K562 (cell line): ENCODE results near the gene RCN2. TPM values are rescaled to one million over a fixed set of nuclear protein-coding genes. Genes with fewer than 3 reads are reported as not detected.

Experiments used
- BDP1 ChIP-seq: IDR thresholded peaks from 3 replicates; pipeline ENCODE4 v1.6.1; 2011; ENCODE audit not compliant: insufficient read length, insufficient read depth
- HDAC2 ChIP-seq: fragments of 450-650 bp; IDR thresholded peaks from 2 replicates; pipeline ENCODE4 v1.6.1; 2016; ENCODE audit warnings: mild to moderate bottlenecking
- NR0B1 ChIP-seq: fragments of 450-650 bp; IDR thresholded peaks from one replicate; pipeline ENCODE4 v1.6.1; 2018; ENCODE audit warnings: mild to moderate bottlenecking, moderate library complexity; ENCODE audit not compliant: partially characterized antibody
- RBBP5 ChIP-seq: fragments of 200-600 bp; sonication (generic); IDR thresholded peaks from 2 replicates; pipeline ENCODE4 v1.6.1; 2012; ENCODE audit warnings: borderline replicate concordance, mild to moderate bottlenecking, low read length, control low read depth, inconsistent platforms; ENCODE audit not compliant: insufficient read depth, poor library complexity, severe bottlenecking
- SNIP1 ChIP-seq: fragments of 450-650 bp; IDR thresholded peaks from 2 replicates; pipeline ENCODE4 v1.7.1; 2017; ENCODE audit warnings: low read depth, mild to moderate bottlenecking
- STAT5A ChIP-seq: IDR thresholded peaks from 2 replicates; pipeline ENCODE4 v1.6.1; 2012; ENCODE audit warnings: low read length, inconsistent platforms, borderline replicate concordance
- TAF7 ChIP-seq: fragments of 450-650 bp; IDR thresholded peaks from 2 replicates; pipeline ENCODE4 v1.6.1; 2016; ENCODE audit warnings: missing genetic modification characterization, missing compliant biosample characterization
- THRA ChIP-seq: fragments of 450-650 bp; IDR thresholded peaks from 2 replicates; pipeline ENCODE4 v1.6.1; 2017; ENCODE audit warnings: mild to moderate bottlenecking, moderate library complexity
- TRIM25 ChIP-seq: fragments of 450-650 bp; IDR thresholded peaks from 2 replicates; pipeline ENCODE4 v1.7.0; 2016; ENCODE audit warnings: borderline replicate concordance
- ZFPM2 ChIP-seq: fragments of 250-450 bp; sonication (Bioruptor Pico); IDR thresholded peaks from 2 replicates; pipeline ENCODE4 v1.5.1; 2022; ENCODE audit warnings: mild to moderate bottlenecking
- ZFX ChIP-seq: sonication (generic); formaldehyde crosslinking; IDR thresholded peaks from 2 replicates; pipeline ENCODE4 v1.8.0; 2022; ENCODE audit warnings: mild to moderate bottlenecking, missing genetic modification reagents, moderate library complexity
- ZNF512 ChIP-seq: IDR thresholded peaks from 2 replicates; pipeline ENCODE4 v1.6.1; 2016; ENCODE audit warnings: missing genetic modification characterization, missing compliant biosample characterization
- polyA plus RNA-seq, 8 experiments: library from polyadenylated mRNA; depleted of rRNA in 4 of 8; stranded (reverse) in 5 of 8; unstranded in 3 of 8; fragments of >200 nt; fragmentation: Nextera tagmentation in 2 of 8; fragmentation: Illumina TruSeq in 1 of 8; extraction: Ambion mirVana in 2 of 8; extraction: Trizol in 1 of 8; gene quantifications; 2 replicates each; pipeline versions ENCODE4 v1.2.1 to v1.2.3, GENCODE V29; 2011 to 2014; ENCODE audit warnings: inconsistent platforms in 1 of 8, missing spikeins in 1 of 8
- total RNA-seq, 7 experiments: library from RNA; depleted of rRNA in 6 of 7; stranded (reverse); fragments of >200 nt in 6 of 7; fragmentation: Illumina TruSeq in 2 of 7; extraction: Trizol in 2 of 7; gene quantifications; 2 replicates each; pipeline versions ENCODE4 v1.2.1 to v1.2.3, GENCODE V29; 2011 to 2021; ENCODE audit warnings: low replicate concordance in 1 of 7

Gene RCN2
- total and polyA plus RNA-seq, 9 of the 15 experiments (the other 6 are each of a cell fraction or from before 2014, with no cell fraction given) = 20.9 to 63.6 (median 52.8) TPM

GRCh38 chr15:77001966-77002365, 70.4 kb downstream of the RCN2 start (continued):
- TF ChIP-seq TRIM25 (no peak), SNIP1 (no peak), HDAC2 (no peak), ZFPM2 (CRISPR knock-in tag) (no peak), NR0B1 (no peak), BDP1 (no peak), STAT5A (no peak), TAF7 (tag) (no peak), ZNF512 (no peak), RBBP5 (no peak), ZFX (CRISPR knock-in tag) (no peak), THRA (no peak)
